ENCODE data around the gene CCDC88C.
"Not testable (repeated sequence)": the region's sequence is repeated elsewhere in the genome, so short reads cannot be mapped to it uniquely, and the experiment has no call there.

Gene CCDC88C

DNA sequence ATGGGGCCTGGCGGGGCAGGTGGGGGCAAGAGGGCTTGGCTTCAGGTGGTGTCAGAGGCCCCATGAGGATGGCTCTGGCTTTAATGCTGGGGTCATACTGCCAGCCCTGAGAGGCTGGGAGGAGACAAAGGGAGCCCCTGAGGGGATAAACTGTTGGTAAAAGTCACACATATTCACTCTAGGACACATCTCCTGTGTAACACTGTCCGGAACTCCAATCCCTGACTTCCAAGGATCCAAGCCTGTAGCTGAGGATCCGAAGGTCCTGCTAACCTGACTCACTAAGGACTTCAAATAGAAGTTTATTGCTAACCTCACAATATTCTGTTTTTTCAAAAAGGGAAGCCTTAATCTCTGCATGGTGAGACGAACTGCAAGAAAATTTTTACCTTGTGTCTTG lies 134.0 kb downstream of the CCDC88C start:
- no peak for DNase-seq

DNA sequence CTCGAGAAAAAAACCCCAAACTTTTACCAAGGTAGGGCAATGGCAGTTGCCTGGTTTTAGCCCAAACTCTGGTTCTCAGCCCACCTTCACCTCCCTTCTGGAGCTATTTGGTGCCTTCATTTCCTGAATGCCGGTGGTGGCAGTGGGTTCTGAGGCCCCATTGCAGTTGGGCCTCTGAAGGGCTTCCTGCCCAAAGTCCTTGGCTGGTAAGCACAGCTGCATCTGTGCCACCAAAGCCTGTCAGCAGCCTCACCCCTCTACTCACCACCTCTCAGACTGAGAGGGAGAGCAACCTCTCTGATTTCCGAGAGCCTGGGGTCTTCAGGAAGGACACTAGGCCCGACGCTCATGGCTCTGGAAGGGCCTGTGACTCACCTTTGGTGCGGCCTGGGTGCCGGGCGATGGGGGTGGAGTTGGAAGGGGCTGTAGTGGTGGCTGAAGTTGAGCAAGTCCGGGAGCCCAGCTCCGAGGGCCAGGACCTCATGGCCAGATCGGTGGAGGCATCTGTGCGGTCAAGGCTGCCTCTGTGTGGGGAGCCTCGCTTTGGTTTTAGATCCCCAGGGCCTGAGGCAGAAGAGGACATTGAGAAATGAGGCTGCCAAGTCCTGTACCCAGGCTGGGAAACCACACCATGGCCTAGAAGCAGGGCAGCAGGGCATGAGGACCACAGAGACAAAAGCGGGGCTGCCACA lies 134.5 kb downstream of the CCDC88C start:
- no peak for DNase-seq

DNA sequence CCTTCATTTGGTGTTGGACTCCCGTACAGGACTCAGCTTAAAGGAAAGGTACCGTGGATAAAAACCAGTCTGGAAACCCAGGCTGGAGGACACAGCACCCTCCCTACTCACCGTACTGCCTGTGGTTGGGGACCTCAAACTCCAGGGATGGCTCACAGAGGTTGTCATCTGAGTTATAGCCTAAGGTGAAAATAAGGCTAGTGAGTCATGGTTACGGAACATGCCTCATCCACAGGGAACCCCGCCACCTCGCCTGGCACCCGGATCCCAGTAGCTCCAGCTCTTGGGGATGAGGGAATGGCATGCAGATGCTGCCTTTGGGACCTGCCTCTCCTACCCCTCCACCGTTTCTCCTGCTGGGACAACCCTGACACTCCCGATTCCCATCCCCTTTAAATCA lies 136.3 kb downstream of the CCDC88C start:
- DNase-seq = no peak

DNA sequence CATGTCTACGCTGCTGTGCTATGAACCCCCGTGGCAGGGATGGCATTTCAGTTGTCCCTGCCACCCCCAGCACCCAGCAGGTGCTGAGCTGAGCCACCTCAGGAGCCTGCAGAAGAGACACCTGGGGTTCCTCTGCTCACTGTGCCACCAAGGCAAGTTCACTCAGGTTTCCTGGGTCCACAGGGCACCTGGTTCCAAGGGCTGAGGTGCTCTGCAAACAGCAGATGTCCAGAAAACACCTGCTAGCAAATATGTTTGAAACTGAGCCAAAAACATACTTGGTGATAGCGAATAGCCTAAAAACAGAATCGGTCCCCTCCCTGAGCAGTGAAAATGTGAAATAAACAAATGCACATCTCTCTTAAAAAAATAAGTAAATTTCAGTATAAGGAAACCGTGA lies 137.5 kb downstream of the CCDC88C start:
- no peak for DNase-seq

DNA sequence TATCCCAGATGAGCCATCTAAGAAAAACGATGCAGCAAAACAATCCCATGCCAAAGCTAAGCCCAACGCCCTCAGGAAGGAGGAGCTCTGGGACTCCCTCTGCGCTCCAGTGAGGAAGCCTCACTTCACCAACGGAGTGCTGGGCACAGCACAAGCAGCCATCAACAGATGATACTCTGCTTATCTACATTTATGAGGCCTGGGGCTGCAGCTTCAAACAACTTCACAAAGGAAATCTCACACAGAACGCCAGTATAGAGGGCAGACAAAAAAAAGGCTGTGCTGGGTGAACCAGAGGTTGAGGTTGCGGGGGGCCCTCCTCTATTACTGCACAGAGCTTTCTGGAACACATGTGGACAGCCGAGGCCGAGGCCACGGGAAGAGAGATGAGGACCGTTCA lies 138.3 kb downstream of the CCDC88C start:
- no peak for DNase-seq

DNA sequence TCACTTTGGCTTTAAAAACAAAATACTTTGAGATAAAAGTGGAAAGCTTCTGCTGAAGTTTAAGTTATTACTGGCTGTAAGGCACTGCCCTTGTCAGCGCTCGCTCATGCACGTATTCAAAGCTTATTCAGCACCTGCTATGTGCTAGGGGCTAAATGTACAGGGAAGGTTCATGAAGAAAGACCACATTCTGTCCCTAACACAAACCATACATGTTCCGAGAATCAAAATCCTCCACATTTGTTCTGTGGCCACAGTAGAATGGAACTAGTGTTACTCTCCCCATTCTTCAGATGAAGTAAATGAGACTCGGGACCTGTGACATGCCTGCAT lies 139.3 kb downstream of the CCDC88C start:
- DNase-seq = no peak

DNA sequence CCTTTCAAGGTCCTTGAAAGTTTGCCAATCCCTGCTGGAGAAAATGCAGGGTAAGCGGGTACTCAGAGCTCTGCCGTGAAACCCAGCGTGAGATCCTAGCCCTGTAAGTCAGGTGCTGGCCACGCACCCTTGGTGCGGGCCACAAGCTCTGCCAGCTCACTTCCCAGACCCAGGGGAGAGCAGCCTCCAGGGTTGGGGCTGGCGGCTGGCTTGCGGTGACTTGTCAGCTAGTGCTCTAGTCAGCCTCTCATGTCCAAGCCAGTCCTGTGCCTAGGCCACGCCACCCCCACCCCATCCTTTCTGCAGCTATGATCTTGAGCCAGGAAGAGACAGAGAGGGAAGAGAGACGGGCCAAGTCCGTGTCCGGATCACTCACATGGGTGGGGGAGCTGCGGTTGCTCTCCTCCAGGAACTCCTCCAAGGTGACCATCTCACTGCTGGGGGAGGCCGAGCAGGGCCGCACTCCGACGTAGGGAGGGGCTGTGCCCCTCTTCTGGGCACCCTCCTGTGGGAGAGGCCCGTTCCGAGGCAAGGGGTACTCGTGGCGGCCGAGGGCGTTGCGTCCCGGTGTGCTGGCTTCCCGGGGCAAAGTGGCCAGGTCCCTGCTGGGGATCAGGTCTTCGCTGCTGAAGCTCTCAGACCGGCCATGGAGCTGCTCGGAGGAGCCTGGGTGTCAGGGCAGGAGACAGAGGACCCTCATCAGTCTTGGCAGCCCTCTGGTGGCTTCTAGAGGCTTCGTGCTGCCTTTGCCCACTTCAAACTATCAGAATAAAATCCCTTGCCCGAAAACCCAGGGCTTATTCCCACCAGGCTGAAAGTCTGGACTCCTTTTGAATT lies 139.9 kb downstream of the CCDC88C start:
- DNase-seq = no peak

DNA sequence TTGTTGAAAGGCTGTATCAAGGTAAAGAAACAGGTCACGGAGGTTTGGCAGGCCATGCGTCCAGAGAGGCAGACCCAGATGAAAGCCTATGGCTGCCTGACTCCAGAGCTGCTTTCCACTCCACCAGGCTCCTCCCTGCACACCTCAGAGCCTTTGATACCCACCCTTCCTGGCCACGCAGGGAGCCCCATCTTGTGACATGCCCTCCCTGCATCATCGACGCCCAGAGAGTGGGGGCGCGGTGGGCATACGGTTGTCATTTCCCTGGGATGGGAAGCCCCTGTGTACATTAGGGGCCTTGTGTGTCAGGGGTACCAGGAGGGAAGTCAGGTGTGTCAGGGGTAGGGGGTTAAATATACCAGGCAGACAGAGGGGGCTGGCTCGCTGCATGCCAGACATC lies 142.8 kb downstream of the CCDC88C start:
- no peak for DNase-seq

DNA sequence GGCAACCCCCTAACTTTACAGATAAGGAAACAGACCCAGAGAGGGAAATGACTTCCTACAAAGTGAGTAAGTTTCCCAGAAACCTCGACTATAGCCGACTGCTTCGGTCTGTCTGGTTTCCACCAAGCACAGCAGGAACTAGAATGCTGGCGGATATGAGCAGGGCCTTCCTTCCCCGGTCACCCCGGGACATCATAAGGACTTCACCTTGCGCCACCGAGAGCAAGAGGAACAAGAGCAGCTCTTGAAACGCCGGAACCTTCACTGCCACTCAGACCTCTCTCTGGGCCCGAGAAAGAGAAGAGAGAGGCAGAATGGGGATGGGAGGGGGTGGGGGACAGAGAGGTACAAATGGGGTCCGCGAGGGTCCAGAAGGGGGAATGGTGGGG lies 143.7 kb downstream of the CCDC88C start:
- DNase-seq = no peak

DNA sequence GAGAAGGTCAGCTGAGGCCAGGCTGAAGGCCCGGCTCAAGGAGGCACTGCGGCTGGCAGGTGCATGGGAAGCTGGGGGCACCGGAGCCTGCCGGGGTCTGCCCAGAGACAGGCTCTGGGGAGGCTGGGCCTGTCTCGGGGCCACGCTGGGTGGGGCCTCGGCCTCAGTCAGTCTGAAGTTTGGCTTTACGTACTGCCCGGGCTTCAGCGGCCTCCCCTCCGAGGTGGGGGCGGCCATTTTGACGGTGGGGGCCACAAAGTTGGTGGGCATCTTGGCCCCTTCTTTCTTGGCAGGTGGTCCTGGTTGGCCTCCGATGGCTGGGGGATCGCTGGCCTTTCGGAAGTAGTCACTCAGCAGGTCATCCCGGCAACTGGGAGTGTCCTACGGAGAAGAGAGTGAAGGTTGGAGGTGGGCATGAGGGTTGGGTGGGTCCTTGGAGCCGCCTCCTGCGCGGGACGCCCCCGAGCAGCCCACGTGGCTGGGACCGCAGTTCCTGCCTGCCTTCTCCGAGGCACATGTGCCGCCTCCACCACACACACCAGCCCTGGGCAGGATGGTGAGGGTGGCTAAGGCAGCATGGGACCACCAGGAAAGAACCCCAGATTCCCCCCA lies 144.2 kb downstream of the CCDC88C start:
- no peak for DNase-seq

DNA sequence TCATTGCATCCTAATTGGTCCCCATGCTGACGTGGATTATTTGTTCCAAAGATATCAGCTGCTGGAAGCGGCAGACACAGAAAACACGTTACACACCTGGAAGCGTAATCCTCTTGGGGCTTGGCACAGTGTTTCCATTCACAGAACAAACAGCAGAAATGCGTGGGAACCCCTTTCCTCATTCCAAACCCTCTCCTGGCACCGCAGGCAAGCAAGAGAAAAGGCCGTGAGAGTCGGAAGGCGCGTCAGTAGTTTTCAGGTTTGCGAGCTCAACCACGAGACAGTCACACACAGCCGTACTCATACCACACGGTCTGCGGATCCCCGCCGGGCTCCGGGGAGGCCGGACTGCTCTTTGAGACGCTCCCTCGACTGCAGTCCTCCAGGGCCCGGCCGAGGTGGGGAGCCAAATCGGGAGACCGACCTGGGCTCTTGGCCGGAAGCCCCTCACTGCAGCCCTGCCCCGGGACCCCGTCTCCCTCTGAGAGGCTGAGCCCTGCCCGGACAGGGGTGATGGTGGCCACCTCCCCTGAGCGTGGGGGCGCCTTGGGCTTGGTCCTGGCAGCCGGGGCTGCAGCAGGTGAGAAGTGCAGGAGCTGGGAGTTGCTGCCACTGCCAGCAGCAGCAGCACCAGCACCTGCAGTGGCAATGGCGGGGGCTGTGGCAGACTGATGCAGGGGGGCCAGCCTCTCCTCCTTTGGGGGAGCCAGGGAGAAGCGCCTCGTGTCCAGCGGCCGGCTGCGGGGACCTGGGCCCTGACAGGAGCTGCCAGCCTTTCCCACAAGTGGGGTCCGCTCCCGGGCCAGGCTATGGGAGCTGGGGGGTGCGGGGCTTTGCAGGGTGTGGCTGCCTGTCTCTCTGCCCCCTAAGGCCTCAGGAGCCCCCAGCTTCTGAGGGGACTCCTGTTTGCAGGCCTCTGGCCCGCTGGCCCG lies 145.0 kb downstream of the CCDC88C start:
- no peak for DNase-seq

DNA sequence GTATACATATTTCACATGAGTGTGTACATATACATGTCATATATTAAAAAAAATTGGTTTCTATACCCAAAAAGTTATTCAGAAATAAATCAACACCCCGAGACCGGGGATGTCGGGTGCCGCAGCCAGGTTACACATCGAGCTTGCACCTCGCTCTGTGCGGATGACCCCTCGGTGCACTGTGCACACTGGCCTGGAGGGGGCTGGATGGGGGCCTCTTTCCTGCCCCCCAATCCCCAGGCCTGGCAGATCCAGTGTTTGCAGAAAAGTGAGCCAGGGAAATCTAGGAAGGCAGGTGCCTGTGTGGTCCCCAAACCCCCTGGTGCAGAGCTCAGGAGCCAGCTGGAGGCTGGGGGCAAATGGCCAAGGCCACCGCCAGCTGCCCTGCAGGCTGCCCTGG lies 146.0 kb downstream of the CCDC88C start:
- DNase-seq = no peak

DNA sequence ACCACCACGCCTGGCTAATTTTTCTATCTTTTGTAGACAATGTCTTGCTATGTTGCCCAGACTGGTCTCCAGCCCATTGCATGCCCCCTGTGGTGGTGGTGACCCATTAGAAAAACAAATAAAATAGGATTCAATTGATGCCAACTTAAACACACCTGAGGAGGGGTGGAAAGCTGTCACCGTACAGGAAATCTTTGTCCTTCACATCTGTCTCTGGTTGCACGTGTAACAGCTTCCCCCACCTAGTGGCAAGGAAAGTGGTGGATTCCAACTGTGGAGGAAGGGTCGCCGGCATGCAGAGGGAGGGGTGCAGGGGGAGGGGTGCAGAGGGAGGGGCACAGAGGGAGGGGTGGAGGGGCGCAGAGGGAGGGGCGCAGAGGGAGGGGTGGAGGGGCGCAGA lies 147.0 kb downstream of the CCDC88C start:
- DNase-seq = no peak

DNA sequence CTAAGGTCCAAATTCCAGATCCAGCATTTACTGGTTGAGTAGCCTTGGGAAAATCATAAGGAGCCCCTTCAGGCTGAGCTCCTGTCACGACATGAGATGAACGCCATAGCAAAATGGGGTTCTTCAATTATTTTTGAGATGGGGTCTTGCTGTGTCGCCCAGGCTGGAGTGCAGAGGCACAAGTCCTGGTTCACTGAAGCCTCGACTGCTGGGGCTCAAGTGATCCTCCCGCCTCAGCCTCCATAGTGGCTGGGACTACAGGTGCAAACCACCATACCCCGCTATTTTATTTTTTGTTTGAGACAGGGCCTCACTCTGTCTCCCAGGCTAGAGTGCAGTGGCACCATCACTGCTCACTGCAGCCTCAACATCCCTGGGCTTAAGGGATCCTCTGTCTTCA lies 147.4 kb downstream of the CCDC88C start:
- no peak for DNase-seq

DNA sequence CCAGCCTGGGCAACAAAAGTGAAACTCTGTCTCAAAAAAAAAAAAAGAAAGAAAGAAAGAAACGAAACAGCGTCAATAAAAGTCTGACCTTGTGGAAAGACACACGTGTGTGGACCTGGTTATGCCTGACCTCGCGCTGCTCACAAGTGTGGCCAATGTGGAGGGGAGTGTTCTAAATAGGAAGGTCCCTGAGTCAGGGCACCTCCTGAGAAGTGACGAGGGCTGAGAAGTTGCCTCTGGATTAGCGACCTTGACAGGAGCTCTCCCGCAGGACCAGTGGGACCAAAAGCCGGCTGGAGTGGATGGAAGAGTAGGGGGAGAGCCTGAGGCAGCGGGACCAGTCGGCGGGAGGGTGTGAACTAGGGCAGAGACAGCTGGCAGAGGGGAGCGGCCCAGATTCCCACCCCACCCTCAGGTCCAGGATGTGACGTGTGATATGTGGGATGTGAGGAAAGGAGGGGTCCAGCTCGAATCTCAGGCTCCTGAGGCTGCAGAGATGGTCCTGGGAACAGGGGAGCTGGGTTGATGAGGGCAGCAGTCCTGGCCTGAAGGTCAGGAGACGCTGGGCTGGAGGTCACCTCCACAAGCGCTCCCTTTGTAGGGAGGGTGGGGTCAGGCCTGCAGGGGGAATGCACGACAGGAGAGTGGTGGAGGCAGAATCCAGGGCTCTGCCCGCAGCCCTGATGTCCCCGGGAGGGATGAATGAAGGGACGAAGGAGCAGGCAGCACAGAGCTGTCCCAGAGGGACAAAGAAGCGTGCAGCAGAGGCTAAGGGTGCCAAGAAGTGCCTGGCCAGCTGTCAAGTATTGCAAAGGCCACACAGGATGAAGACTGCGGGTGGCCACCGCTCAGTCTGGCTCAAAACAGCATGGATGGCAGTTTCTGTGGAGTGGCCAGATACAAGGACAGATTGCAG lies 148.3 kb downstream of the CCDC88C start:
- DNase-seq = no peak

DNA sequence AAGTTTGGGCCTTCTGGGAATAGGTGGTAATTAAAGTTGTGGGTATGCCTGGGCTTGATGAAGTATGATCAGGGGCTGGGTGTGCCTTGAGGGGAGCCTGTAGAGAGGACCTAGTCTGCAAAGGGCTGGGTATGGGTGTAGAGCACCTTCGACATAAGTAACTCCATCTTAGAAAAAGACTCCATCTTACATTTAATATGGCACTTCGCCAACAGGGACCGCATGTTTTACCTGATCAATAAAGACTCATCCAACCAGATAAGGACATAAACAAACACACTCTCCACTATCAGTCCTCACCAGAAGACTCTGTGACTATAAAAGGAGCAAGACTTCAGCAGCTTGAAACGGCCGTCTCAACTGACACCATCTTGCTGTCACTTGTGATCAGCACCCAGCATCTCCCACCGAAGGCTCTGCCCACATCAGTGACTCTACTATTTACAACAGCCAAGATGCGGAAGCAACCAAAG lies 149.6 kb downstream of the CCDC88C start:
- no peak for DNase-seq

DNA sequence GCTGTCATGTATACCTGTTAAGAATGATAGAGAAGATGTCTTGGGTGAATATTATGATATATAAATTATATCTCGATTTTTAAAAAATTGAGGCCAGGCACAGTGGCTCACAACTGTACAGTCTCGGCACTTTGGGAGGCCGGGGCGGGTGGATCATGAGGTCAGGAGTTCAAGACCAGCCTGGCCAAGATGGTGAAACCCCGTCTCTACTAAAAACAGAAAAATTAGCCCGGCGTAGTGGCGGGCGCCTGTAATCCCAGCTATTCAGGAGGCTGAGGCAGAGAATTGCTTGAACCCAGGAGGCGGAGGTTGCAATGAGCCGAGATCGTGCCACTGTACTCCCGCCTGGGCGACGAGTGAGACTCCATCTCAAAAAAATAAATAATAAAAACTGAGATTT lies 151.3 kb downstream of the CCDC88C start:
- not testable (repeated sequence) for DNase-seq

DNA sequence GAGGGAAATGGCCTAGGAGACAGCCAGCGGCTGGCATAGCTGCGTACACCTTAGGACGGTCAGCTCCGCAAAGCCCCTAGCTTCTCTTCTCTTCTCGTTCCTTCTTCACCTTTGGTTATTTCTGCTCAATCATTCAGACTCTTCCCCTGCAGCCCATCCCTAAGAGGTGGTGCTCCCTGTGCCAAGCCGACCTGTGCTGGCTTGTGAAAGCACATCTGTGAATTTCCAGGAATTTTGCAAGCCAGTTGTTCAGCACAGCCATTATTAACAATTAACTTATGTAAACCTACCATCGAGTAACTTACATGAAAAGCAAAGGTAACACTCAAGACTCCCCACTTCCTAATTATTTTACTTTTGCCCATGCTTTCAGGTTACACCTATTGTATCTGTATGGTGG lies 152.2 kb downstream of the CCDC88C start:
- no peak for DNase-seq

DNA sequence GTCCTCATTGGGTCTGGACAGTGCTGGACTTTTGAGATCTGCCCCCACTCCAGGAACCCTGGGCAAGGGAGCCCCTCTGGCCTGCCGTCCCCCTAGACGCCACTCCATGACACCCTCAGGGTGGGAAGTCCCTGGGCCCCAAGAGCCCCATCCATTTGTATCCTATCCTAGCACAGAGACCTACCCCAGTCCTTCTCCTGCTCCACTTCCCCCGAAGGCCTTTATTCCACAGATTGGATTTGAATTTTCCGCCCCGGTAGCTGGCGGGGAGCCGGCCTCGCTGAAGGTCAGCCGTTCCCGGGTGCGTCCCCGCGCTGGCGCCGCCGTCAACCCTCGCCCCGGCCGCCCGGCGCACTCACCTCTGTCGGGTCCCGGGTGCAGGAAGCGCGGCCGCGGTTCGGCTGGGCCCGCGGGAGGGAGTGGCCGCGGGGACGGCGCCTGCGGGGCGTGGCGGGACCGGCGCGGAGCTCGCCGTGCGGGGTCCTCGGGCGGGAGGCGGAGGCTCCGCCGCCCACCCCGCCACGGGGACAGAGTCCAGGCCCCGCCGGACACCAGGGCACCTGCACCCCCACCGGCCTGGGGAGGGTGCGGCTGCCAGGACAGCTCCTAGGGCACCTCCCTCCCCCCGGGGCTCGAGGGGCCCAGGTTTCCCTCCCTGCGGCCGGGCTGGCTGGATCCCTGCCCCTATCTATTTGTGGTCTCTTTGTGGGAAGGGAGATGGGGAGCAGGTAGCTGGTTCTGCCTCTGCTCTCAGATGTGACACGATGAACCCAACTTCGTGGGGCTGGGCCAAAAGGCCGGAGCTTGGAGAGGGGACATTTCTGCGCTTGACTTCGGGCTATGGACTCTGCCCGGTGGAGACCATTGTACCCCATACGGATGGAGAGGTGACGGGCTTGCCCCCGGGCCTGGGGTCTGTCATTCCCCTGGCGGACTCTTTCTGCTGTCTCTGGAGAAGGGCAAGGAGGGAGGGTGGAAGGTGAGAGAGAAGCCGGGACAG lies 153.2 kb downstream of the CCDC88C start:
- no peak for DNase-seq

DNA sequence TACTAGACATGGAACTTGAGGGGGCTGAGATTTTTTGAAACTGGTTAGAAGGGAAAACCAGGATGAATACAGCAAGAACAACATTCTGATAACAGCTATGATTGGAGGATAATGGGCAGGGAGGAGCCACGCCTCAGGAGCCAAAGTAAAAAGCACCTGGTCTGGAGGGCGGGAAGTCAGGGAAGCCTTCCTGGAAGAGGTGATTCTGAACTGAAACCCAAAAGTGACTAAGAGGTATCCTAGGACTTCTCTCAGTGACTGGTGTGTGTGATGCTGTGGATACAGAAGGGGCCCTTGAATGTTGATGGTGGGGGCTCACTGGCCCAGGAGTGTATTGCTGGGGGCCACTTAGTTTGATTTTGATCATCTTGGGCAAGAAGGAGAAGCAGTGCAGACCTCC lies 154.3 kb downstream of the CCDC88C start:
- DNase-seq = no peak

All from stimulated activated CD4-positive, alpha-beta T cell treated with anti-CD3 and anti-CD28 coated beads, Interleukin-2, amount 100 ng/mL, for 48 hours (primary cell).